ENCODE measurements around the gene GCAT. TPM values are rescaled to one million over a fixed set of nuclear protein-coding genes. Genes with fewer than 3 reads are reported as not detected.

GCAT gene
- total RNA-seq, 1 donor from 2014 or later, result 29.1 TPM

GRCh38 chr22:37818409-37819104, 10.8 kb downstream of the GCAT start:
- TF ChIP-seq CTCF (conservative IDR thresholded peaks at IDR 0.05; ENCODE audit: low read depth, low read length), result peak; percentile 38

GRCh38 chr22:37819105-37819433, 11.3 kb downstream of the GCAT start:
- no peak for TF ChIP-seq CTCF (conservative IDR thresholded peaks at IDR 0.05; ENCODE audit: low read depth, low read length)
- DNase-seq (ENCODE audit: low read depth), result no peak
- peak overlapping the region; percentile 35 for H3K4me3 ChIP-seq (ENCODE audit: low read depth, low read length)

More at GRCh38 chr22:37818409-37819104, 10.8 kb downstream of the GCAT start:
- H3K4me3 ChIP-seq (ENCODE audit: low read depth, low read length), result peak overlapping the region; percentile 35
- no peak for DNase-seq (ENCODE audit: low read depth)

- no peak for TF ChIP-seq CTCF (conservative IDR thresholded peaks at IDR 0.05; ENCODE audit: low read depth, low read length)
- no peak overlapping the region for H3K4me3 ChIP-seq (ENCODE audit: low read depth, low read length)
- no peak for DNase-seq (ENCODE audit: low read depth)
Measured at GRCh38 chr22:37820350-37820749, 12.6 kb downstream of the GCAT start.

GRCh38 chr22:37822079-37822833, 14.5 kb downstream of the GCAT start:
- no peak for TF ChIP-seq CTCF (conservative IDR thresholded peaks at IDR 0.05; ENCODE audit: low read depth, low read length)
- no peak for DNase-seq (ENCODE audit: low read depth)

GRCh38 chr22:37823134-37823985, 15.6 kb downstream of the GCAT start, which contains the start of gene GALR3:
Gene GALR3 (plus strand): TSS chr22:37823382. CDS start chr22:37823407, 25 bp downstream.
- no peak within 1 kb of the TSS for H3K4me3 ChIP-seq (ENCODE audit: low read depth, low read length)
- no peak for TF ChIP-seq CTCF (conservative IDR thresholded peaks at IDR 0.05; ENCODE audit: low read depth, low read length)
- DNase-seq (ENCODE audit: low read depth), result no peak

More at GRCh38 chr22:37822079-37822833, 14.5 kb downstream of the GCAT start:
- H3K4me3 ChIP-seq (ENCODE audit: low read depth, low read length), result no peak overlapping the region

GRCh38 chr22:37824674-37825641, 17.2 kb downstream of the GCAT start:
- H3K4me3 ChIP-seq (ENCODE audit: low read depth, low read length), result no peak overlapping the region

More at GRCh38 chr22:37824674-37825641, 17.2 kb downstream of the GCAT start:
- DNase-seq (ENCODE audit: low read depth), result no peak
- TF ChIP-seq CTCF (conservative IDR thresholded peaks at IDR 0.05; ENCODE audit: low read depth, low read length), result no peak
